Measurements from ENCODE around the gene C19orf44. TPM values are rescaled to one million over a fixed set of nuclear protein-coding genes. Genes with fewer than 3 reads are reported as not detected.

The C19orf44 gene
- total RNA-seq, 1 donor from 2014 or later: 13.2 TPM

DNA sequence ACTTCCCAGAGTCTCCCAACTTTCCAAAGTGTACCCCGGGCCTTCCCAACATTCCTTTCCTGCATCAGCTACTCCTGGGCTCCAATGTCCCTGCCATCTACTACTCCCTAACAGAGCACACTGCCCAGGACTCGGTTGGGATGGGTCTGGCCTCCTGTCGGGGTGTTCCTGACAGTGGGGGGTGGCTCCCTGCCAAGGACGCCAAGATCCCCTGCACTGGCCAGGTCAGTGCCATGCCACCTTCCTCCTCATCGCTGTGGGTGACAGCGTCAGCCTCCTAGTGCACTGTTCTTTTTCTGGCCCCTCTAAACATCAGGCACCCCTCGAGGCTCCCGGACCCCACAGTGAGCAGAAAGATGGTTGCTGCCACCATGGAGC lies 38.3 kb upstream of the C19orf44 start:
- Mint-ChIP-seq H3K4me3 (peak overlapping the region; percentile 12), H3K27me3 (ENCODE audit: insufficient read depth, low read depth) (peaks cover 2% of the 10 kb centered on the region), H3K4me1 (peaks cover 49% of the 10 kb centered on the region), H3K27ac (peak overlapping the region; percentile 36), H3K36me3 (no peaks in the 10 kb centered on the region), H3K9me3 (no peaks in the 10 kb centered on the region)
- H3K9ac ChIP-seq: no peak overlapping the region
- H3K27me3 ChIP-seq: no peaks in the 10 kb centered on the region
- no peaks in the 10 kb centered on the region for H3K9me3 ChIP-seq (ENCODE audit: low read depth)
- H3K36me3 ChIP-seq: no peaks in the 10 kb centered on the region
- TF ChIP-seq EZH2phosphoT487 (IDR thresholded peaks at IDR 0.05) (no peak), EZH2 (IDR thresholded peaks at IDR 0.05) (no peak)
- TF ChIP-seq, protein P1, sequence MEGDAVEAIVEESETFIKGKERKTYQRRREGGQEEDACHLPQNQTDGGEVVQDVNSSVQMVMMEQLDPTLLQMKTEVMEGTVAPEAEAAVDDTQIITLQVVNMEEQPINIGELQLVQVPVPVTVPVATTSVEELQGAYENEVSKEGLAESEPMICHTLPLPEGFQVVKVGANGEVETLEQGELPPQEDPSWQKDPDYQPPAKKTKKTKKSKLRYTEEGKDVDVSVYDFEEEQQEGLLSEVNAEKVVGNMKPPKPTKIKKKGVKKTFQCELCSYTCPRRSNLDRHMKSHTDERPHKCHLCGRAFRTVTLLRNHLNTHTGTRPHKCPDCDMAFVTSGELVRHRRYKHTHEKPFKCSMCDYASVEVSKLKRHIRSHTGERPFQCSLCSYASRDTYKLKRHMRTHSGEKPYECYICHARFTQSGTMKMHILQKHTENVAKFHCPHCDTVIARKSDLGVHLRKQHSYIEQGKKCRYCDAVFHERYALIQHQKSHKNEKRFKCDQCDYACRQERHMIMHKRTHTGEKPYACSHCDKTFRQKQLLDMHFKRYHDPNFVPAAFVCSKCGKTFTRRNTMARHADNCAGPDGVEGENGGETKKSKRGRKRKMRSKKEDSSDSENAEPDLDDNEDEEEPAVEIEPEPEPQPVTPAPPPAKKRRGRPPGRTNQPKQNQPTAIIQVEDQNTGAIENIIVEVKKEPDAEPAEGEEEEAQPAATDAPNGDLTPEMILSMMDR (IDR thresholded peaks at IDR 0.05): no peak
- no peak overlapping the region for H3K4me2 ChIP-seq
- peaks cover 95% of the 10 kb centered on the region for H4K20me1 ChIP-seq (ENCODE audit: low read depth)
- peaks cover 97% of the 10 kb centered on the region for H3K79me2 ChIP-seq (ENCODE audit: low read depth)
- no peak overlapping the region for H3K4me3 ChIP-seq
- no peak overlapping the region for H2AFZ ChIP-seq (replicated peaks)
- no peak overlapping the region for H3K27ac ChIP-seq
- DNase-seq (ENCODE audit: low spot score): no peak
- peaks cover 22% of the 10 kb centered on the region for H3K4me1 ChIP-seq
- peaks cover 8% of the 10 kb centered on the region for H3F3A ChIP-seq (ENCODE audit: low read depth)

DNA sequence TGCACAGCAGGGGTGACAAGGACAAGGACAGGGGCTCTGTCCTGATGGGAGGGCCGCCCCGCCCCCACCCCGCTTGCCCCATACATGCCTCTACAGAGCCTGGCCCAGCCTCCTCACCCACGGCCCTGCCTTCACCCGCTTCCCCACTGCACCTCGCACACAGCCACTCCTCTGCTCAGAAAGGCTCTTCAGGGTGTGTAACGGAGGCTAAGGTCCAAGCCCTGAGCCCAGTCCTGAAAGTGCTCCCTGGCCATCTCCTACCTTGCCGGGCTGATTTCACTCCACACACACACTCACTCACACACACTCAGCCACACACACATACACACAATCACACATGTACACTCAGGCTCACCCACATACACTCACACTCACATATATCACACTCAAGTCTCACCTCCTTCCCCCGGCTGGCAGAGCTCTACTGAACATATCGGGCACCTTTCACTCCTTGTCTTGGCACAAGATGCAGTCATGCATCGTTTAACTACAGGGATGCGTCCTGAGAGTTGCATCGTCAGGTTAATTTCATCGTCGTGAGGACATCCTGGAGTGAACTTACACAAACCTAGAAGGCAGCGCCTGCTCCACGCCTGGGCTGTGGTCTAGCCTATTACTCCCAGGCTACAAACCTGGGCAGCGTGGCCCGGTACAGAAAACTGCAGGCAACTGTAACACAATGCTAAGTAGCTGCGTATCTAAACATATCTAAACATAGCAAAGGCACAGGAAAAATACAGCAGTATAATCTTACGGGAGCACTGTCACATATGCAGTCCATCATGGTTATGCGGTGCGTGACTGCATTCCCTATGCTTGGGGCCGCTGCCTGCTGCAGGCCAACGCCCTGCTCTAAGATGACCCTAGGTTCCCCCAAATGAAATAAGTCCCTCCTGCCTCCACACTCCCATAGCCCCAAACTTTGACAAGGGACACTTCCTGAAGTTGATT lies 37.5 kb upstream of the C19orf44 start:
- Mint-ChIP-seq H3K27me3 (ENCODE audit: insufficient read depth, low read depth) (peaks cover 2% of the 10 kb centered on the region), H3K9me3 (no peaks in the 10 kb centered on the region), H3K4me3 (peak overlapping the region; percentile 0), H3K4me1 (peaks cover 53% of the 10 kb centered on the region), H3K27ac (peak overlapping the region; percentile 4), H3K36me3 (no peaks in the 10 kb centered on the region)
- DNase-seq (ENCODE audit: low spot score): no peak
- no peaks in the 10 kb centered on the region for H3K36me3 ChIP-seq
- H3K4me1 ChIP-seq: peaks cover 21% of the 10 kb centered on the region
- H4K20me1 ChIP-seq (ENCODE audit: low read depth): peaks cover 96% of the 10 kb centered on the region
- H3F3A ChIP-seq (ENCODE audit: low read depth): peaks cover 8% of the 10 kb centered on the region
- no peak overlapping the region for H3K4me3 ChIP-seq
- TF ChIP-seq EZH2 (IDR thresholded peaks at IDR 0.05) (no peak), EZH2phosphoT487 (IDR thresholded peaks at IDR 0.05) (no peak)
- TF ChIP-seq, protein P1 (IDR thresholded peaks at IDR 0.05): no peak
- H3K79me2 ChIP-seq (ENCODE audit: low read depth): peaks cover 97% of the 10 kb centered on the region
- H2AFZ ChIP-seq (replicated peaks): no peak overlapping the region
- H3K27ac ChIP-seq: no peak overlapping the region
- no peak overlapping the region for H3K4me2 ChIP-seq
- no peaks in the 10 kb centered on the region for H3K9me3 ChIP-seq (ENCODE audit: low read depth)
- peak overlapping the region; percentile 8 for H3K9ac ChIP-seq
- H3K27me3 ChIP-seq: no peaks in the 10 kb centered on the region

DNA sequence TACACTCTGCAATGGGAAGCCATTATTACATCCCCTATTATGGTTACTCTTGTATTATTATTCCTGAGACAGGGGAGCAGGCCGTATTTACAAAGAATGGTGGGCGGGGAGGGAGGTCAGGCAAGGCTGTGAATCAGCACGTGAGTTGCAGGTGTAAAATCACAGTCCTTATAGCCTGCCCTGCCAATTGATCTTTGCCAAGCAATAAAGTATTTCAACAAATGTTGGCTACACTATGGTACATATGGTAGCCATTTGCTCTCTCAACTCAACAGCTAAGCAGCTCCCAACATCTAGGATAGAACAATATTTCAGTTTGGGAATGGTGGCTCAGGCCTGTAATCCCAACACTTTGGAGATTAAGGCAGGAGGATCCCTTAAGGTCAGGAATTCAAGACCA lies 36.5 kb upstream of the C19orf44 start:
- H3F3A ChIP-seq (ENCODE audit: low read depth): no peaks in the 10 kb centered on the region
- no peak for TF ChIP-seq EZH2 (IDR thresholded peaks at IDR 0.05)
- no peak for TF ChIP-seq EZH2phosphoT487 (IDR thresholded peaks at IDR 0.05)
- TF ChIP-seq, protein P1 (IDR thresholded peaks at IDR 0.05): no peak
- H3K27ac Mint-ChIP-seq: no peak overlapping the region
- H3K36me3 ChIP-seq: no peaks in the 10 kb centered on the region
- no peak overlapping the region for H3K27ac ChIP-seq
- peaks cover 97% of the 10 kb centered on the region for H3K79me2 ChIP-seq (ENCODE audit: low read depth)
- peaks cover 96% of the 10 kb centered on the region for H4K20me1 ChIP-seq (ENCODE audit: low read depth)
- H3K4me1 ChIP-seq: peaks cover 13% of the 10 kb centered on the region
- no peaks in the 10 kb centered on the region for H3K27me3 ChIP-seq
- H3K36me3 Mint-ChIP-seq: peaks cover 3% of the 10 kb centered on the region
- no peak overlapping the region for H2AFZ ChIP-seq (replicated peaks)
- H3K9ac ChIP-seq: peak overlapping the region; percentile 8
- H3K27me3 Mint-ChIP-seq (ENCODE audit: insufficient read depth, low read depth): peaks cover 2% of the 10 kb centered on the region
- no peak overlapping the region for H3K4me2 ChIP-seq
- H3K4me3 ChIP-seq: no peak overlapping the region
- H3K9me3 Mint-ChIP-seq: no peaks in the 10 kb centered on the region
- H3K9me3 ChIP-seq (ENCODE audit: low read depth): no peaks in the 10 kb centered on the region
- peaks cover 53% of the 10 kb centered on the region for H3K4me1 Mint-ChIP-seq
- no peak overlapping the region for H3K4me3 Mint-ChIP-seq
- no peak for DNase-seq (ENCODE audit: low spot score)
